GM18861 (cell line): ENCODE data around the gene OR4K15.
"Not testable (repeated sequence)": the region's sequence is repeated elsewhere in the genome, so short reads cannot be mapped to it uniquely, and the experiment has no call there.

Source experiments
- ATAC-seq: cut with Tn5 transposase; IDR thresholded peaks from one replicate; pipeline ENCODE4 v1.9.1; 2021; ENCODE audit not compliant: unreplicated experiment

Gene OR4K15

GRCh38 chr14:19975291-19975690 is at the start of gene OR4K15:
Gene OR4K15, plus strand, starts transcription at chr14:19975591. Its CDS starts 0 bp downstream, at chr14:19975591.
- ATAC-seq = no peak

- no peak for ATAC-seq
These were observed 44.8 kb upstream of the OR4K15 start, which contains the start of gene OR4K1 for GRCh38 chr14:19930617-19931016. Gene OR4K1, plus strand, starts transcription at chr14:19930917. Its CDS starts 4,750 bp downstream, at chr14:19935667.

GRCh38 chr14:19941668-19942067 is 33.7 kb upstream of the OR4K15 start:
- ATAC-seq = no peak

GRCh38 chr14:19947413-19948090 is 27.8 kb upstream of the OR4K15 start:
- ATAC-seq = no peak

- no peak for ATAC-seq
These were observed 26.2 kb upstream of the OR4K15 start for GRCh38 chr14:19949218-19949617.

GRCh38 chr14:19969735-19970134 is 5.7 kb upstream of the OR4K15 start:
- not testable (repeated sequence) for ATAC-seq

- ATAC-seq = no peak
These were observed 547 bp upstream of the OR4K15 start for GRCh38 chr14:19974844-19975243.

GRCh38 chr14:19993438-19993837 is 18.0 kb downstream of the OR4K15 start:
- no peak for ATAC-seq

GRCh38 chr14:20001863-20002262 is 26.5 kb downstream of the OR4K15 start, which contains the start of gene OR4Q2:
Gene OR4Q2, plus strand, starts transcription at chr14:20002163.
- ATAC-seq = no peak

- ATAC-seq = no peak
These were observed 26.9 kb downstream of the OR4K15 start for GRCh38 chr14:20002319-20002718.

- no peak for ATAC-seq
These were observed 32.8 kb downstream of the OR4K15 start for GRCh38 chr14:20008156-20008555.

- no peak for ATAC-seq
These were observed 44.0 kb downstream of the OR4K15 start, which contains the start of gene OR4K14 for GRCh38 chr14:20019257-20019865. Gene OR4K14, minus strand, starts transcription at chr14:20019307. Its CDS starts 4,114 bp downstream, at chr14:20015193.
